ENCODE results near the gene SYT7.

Gene SYT7

GRCh38 chr11:61529537-61530225, 51.2 kb downstream of the SYT7 start:
- no peak for DNase-seq (ENCODE audit: insufficient read length)
- no peak for FAIRE-seq
- TF ChIP-seq POLR2AphosphoS5 (IDR thresholded peaks at IDR 0.05; ENCODE audit: low read depth, low read length): no peak
- TF ChIP-seq POLR2A (IDR thresholded peaks at IDR 0.05; ENCODE audit: low read depth, low read length): no peak
- no peak for TF ChIP-seq TAF1 (IDR thresholded peaks at IDR 0.05; ENCODE audit: borderline replicate concordance, low read depth, low read length)

DNA sequence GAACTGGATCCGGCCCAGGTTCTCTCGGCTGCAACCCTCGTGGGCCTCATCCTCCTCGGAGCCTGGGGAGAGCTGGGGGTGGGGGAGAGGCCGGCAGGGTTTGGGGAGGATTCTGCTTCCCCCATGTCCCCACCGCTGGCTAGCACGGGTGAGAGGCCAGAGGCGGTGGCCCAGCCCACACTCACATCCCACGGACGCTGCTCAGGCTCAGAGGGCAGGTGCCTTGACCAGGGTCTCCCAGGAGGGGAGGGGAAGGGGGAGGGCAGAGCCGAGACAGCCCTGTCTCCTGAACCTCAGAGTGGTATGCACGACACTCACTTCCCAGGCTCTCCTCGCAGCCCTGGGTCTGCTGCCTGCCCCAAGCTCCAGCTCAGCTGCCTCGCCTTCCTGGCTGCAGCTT, 52.8 kb downstream of the SYT7 start:
- FAIRE-seq: no peak
- DNase-seq (ENCODE audit: insufficient read length): no peak
- no peak for TF ChIP-seq POLR2A (IDR thresholded peaks at IDR 0.05; ENCODE audit: low read depth, low read length)
- no peak for TF ChIP-seq POLR2AphosphoS5 (IDR thresholded peaks at IDR 0.05; ENCODE audit: low read depth, low read length)
- no peak for TF ChIP-seq TAF1 (IDR thresholded peaks at IDR 0.05; ENCODE audit: borderline replicate concordance, low read depth, low read length)

DNA sequence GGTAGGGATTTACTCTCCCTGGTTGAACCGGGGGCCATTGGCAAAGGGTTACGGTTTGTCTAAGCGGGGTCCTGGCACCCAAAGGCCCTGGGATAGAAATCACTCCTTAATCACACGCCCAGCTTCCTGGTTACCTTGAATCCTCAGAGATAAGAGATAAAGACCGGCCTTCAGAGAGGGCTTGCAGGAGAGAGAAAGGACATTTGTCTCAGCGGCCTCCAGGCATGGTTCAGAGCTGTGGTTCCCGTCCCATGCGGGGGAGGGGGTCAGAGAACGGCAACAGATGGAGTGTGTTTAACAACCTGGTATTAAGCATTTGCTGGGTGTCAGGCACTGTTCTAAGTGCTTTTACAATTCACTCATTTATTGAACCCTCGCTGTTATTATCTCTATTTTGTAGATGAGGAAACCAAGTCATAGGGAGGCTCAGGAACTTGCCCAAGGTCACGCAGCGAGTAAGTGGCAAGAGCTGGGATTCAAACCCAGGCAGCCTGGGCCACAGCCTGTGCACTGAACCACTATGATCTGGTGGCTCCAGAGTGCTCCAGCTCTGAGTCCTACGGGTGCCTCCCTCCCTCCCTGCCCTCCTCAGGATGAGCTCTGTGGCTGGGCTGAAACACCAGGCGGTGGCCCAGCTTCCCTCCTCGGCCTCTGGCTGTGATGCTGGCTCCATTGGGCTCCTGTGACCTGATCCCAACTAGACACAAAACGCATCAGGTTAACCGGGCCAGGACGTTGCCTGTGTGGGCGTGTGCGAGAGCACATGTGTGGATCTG, 53.7 kb downstream of the SYT7 start:
- FAIRE-seq (no peak), DNase-seq (ENCODE audit: insufficient read length) (no peak)
- TF ChIP-seq POLR2A (IDR thresholded peaks at IDR 0.05; ENCODE audit: low read depth, low read length) (no peak), TAF1 (IDR thresholded peaks at IDR 0.05; ENCODE audit: borderline replicate concordance, low read depth, low read length) (no peak), POLR2AphosphoS5 (IDR thresholded peaks at IDR 0.05; ENCODE audit: low read depth, low read length) (no peak)

GRCh38 chr11:61526229-61526628, 54.6 kb downstream of the SYT7 start:
- FAIRE-seq (no peak), DNase-seq (ENCODE audit: insufficient read length) (no peak)
- TF ChIP-seq TAF1 (IDR thresholded peaks at IDR 0.05; ENCODE audit: borderline replicate concordance, low read depth, low read length) (no peak), POLR2A (IDR thresholded peaks at IDR 0.05; ENCODE audit: low read depth, low read length) (no peak), POLR2AphosphoS5 (IDR thresholded peaks at IDR 0.05; ENCODE audit: low read depth, low read length) (no peak)

- DNase-seq (ENCODE audit: insufficient read length): no peak
- no peak for TF ChIP-seq POLR2A (IDR thresholded peaks at IDR 0.05; ENCODE audit: low read depth, low read length)
- TF ChIP-seq POLR2AphosphoS5 (IDR thresholded peaks at IDR 0.05; ENCODE audit: low read depth, low read length): no peak
- no peak for TF ChIP-seq TAF1 (IDR thresholded peaks at IDR 0.05; ENCODE audit: borderline replicate concordance, low read depth, low read length)
- FAIRE-seq: no peak
Observed at GRCh38 chr11:61524963-61525587, 55.8 kb downstream of the SYT7 start.

DNA sequence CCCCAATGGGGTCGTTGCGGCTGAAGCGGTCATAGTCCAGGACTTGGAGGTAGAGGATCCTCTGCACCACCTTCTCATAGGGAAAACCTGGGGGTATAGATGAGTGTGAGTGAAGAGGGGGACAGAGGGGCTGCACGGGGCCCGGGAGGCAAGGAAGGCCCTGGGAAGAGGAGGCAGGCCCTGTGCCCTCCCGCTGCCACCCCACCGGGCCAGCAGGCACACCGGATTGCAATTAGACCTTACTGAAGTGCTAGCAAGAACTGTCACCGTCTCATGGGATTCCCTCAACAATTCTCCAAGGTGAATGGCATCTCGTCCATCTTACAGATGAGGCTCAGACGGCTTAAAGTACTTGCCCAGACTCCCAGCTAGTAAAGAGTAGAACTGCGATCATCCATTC, 56.4 kb downstream of the SYT7 start:
- no peak for DNase-seq (ENCODE audit: insufficient read length)
- no peak for FAIRE-seq

DNA sequence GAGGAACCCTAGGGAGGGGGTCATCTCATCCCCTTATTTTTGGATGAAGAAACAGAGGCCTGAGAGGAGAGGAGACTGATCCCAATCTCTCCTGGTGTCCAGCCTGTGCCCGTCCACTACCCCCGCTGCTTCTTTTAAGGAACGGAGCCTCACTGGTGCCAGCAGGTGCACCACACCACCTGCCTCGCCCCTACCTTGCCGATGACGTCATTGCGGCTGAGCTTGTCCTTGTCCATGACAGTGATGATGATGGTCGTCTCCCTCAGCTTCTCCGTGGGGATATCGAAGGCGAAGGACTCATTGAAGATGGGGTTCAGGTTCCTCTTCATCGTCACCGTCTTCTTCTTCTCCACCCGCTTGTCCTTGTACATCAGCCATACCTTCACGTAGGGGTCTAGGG, 58.0 kb downstream of the SYT7 start:
- FAIRE-seq (no peak), DNase-seq (ENCODE audit: insufficient read length) (no peak)
- TF ChIP-seq POLR2A (IDR thresholded peaks at IDR 0.05; ENCODE audit: low read depth, low read length) (no peak), TAF1 (IDR thresholded peaks at IDR 0.05; ENCODE audit: borderline replicate concordance, low read depth, low read length) (no peak), POLR2AphosphoS5 (IDR thresholded peaks at IDR 0.05; ENCODE audit: low read depth, low read length) (no peak)

More for the DNA sequence above, 56.4 kb downstream of the SYT7 start:
- TF ChIP-seq POLR2AphosphoS5 (IDR thresholded peaks at IDR 0.05; ENCODE audit: low read depth, low read length) (no peak), TAF1 (IDR thresholded peaks at IDR 0.05; ENCODE audit: borderline replicate concordance, low read depth, low read length) (no peak), POLR2A (IDR thresholded peaks at IDR 0.05; ENCODE audit: low read depth, low read length) (no peak)

DNA sequence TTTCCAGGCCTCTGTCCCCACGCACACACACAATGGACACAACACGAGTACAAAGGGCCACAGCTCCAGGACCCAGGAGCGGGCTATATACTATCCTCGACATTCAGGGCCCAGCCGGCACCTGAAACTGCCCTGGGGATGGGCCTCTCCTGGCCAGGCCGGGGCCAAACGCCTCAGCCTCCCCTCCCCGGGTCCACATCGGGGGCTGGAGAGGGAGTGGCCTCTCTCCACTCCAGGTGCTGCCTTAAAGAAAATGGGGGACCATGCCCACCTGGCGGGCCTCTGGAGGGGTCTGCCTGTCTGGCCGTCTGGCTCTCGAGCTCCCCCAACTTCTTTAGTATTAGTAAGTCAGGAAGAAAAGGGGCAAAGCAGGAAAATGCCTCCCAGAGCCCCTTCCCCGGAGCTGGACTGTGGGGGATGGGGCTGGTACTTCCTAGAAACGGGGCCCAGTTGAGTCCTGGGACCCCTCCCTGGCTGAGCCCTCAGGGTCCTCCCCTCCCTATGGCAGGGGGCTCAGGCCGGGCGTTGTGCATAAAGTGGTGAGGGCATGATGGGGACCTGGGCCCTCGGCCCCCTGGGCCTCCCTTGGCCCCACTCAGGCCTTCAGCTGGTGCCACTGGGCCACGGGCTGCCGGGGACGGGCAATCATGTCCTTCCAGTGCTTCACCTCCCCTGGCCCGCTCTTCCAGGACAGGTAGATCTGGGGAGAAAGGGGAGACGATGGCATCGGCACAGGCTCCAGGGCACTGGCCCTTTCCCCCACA, 62.7 kb downstream of the SYT7 start:
- TF ChIP-seq POLR2AphosphoS5 (IDR thresholded peaks at IDR 0.05; ENCODE audit: low read depth, low read length): no peak
- no peak for TF ChIP-seq POLR2A (IDR thresholded peaks at IDR 0.05; ENCODE audit: low read depth, low read length)
- no peak for TF ChIP-seq TAF1 (IDR thresholded peaks at IDR 0.05; ENCODE audit: borderline replicate concordance, low read depth, low read length)
- DNase-seq (ENCODE audit: insufficient read length) (no peak), FAIRE-seq (no peak)

DNA sequence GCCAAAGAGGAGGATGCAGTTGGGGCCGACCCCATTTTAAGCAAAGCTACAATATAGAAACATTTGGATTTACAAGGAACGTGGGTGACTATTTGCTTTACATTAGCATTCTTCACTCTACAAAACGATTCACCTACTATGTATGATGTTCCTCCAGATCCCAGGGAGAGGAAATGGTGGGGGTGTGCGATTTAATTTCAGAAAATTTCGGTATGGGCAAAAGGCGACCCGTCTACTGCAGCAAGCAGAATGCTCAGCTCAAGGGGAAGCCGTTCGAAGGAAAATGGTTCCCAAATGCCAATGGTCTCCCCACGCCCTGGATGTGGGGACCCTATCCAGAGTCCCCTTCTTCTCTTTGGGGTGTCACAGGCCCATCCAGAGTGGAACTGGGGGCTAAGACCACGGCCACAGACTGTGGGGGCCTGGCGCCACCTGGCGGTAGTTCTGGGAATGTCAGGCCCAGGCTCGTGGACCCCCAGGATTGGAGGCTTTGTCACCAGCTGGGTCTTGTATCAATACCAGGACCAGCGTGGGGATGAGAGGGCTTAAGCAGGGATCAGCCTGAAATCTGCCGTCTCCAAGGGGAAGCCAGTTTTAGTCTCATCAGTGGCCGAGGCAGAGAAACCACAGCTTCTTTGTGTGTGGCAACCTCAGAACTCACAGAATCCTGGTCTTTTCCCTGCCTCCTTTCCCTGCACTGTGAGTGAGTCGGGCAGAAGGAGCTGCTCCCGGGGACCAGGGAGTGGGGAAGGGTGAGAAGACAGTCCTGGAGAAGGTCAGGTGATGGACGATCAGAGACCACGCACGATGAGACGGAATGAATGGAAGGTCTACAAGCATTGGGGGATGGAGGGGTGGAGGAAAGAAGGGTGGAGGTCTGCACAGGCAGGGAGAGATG, 64.0 kb downstream of the SYT7 start:
- FAIRE-seq: peak; percentile 79
- no peak for TF ChIP-seq POLR2AphosphoS5 (IDR thresholded peaks at IDR 0.05; ENCODE audit: low read depth, low read length)
- no peak for TF ChIP-seq POLR2A (IDR thresholded peaks at IDR 0.05; ENCODE audit: low read depth, low read length)
- TF ChIP-seq TAF1 (IDR thresholded peaks at IDR 0.05; ENCODE audit: borderline replicate concordance, low read depth, low read length): no peak
- DNase-seq (ENCODE audit: insufficient read length): peak; percentile 92

GRCh38 chr11:61516191-61516590, 64.7 kb downstream of the SYT7 start:
- no peak for DNase-seq (ENCODE audit: insufficient read length)
- no peak for FAIRE-seq
- TF ChIP-seq TAF1 (IDR thresholded peaks at IDR 0.05; ENCODE audit: borderline replicate concordance, low read depth, low read length) (no peak), POLR2A (IDR thresholded peaks at IDR 0.05; ENCODE audit: low read depth, low read length) (no peak), POLR2AphosphoS5 (IDR thresholded peaks at IDR 0.05; ENCODE audit: low read depth, low read length) (no peak)

Measured in GM12892 (cell line).